ENCODE results near the gene RASSF7. TPM values are rescaled to one million over a fixed set of nuclear protein-coding genes. Genes with fewer than 3 reads are reported as not detected.

The RASSF7 gene
- total RNA-seq, 6 experiments from 2014 or later: 10.1 to 18.8 (median 12.7) TPM

GRCh38 chr11:574632-575312 is 14.0 kb downstream of the RASSF7 start:
- Mint-ChIP-seq H3K36me3 (ENCODE audit: low read depth) (peaks cover 6% of the 10 kb centered on the region; the same call in 1 of the 2 replicates), H3K27ac (peak overlapping the region; percentile 16; the same call in 1 of the 2 replicates), H3K4me1 (ENCODE audit: low read depth) (peaks cover 32% of the 10 kb centered on the region), H3K9me3 (no peaks in the 10 kb centered on the region), H3K4me3 (peak overlapping the region; percentile 84), H3K27me3 (ENCODE audit: insufficient read depth) (peaks cover 3% of the 10 kb centered on the region; the same call in 1 of the 2 replicates)
- DNase-seq: no peak
- no peak for TF ChIP-seq CTCF (IDR thresholded peaks at IDR 0.05)

- H3K4me3 Mint-ChIP-seq: peak overlapping the region; percentile 84
- H3K27ac Mint-ChIP-seq: no peak overlapping the region; the same call in 1 of the 2 replicates
- peaks cover 6% of the 10 kb centered on the region; the same call in 1 of the 2 replicates for H3K36me3 Mint-ChIP-seq (ENCODE audit: low read depth)
- no peaks in the 10 kb centered on the region for H3K9me3 Mint-ChIP-seq
- peaks cover 37% of the 10 kb centered on the region for H3K4me1 Mint-ChIP-seq (ENCODE audit: low read depth)
- peaks cover 3% of the 10 kb centered on the region; the same call in 1 of the 2 replicates for H3K27me3 Mint-ChIP-seq (ENCODE audit: insufficient read depth)
- TF ChIP-seq CTCF (IDR thresholded peaks at IDR 0.05): no peak
- DNase-seq: no peak
Measured at GRCh38 chr11:575313-575995, 14.7 kb downstream of the RASSF7 start.

- TF ChIP-seq CTCF (IDR thresholded peaks at IDR 0.05): no peak
- peak within 1 kb of the TSS; percentile 98 for H3K27ac Mint-ChIP-seq
- no peaks in the 10 kb centered on the region for H3K9me3 Mint-ChIP-seq
- H3K4me1 Mint-ChIP-seq (ENCODE audit: low read depth): peaks cover 40% of the 10 kb centered on the region
- peak; percentile 89 for DNase-seq
- H3K36me3 Mint-ChIP-seq (ENCODE audit: low read depth): peaks cover 6% of the 10 kb centered on the region; the same call in 1 of the 2 replicates
- peak within 1 kb of the TSS; percentile 95 for H3K4me3 Mint-ChIP-seq
- peaks cover 3% of the 10 kb centered on the region; the same call in 1 of the 2 replicates for H3K27me3 Mint-ChIP-seq (ENCODE audit: insufficient read depth)
Measured at GRCh38 chr11:575996-576768, 15.4 kb downstream of the RASSF7 start, which contains the start of gene PHRF1. Gene PHRF1 (plus strand): TSS chr11:576470. CDS start chr11:581513, 5,043 bp downstream.

- Mint-ChIP-seq H3K36me3 (ENCODE audit: low read depth) (peaks cover 9% of the 10 kb centered on the region; the same call in 1 of the 2 replicates), H3K4me3 (peak overlapping the region; percentile 95), H3K9me3 (no peaks in the 10 kb centered on the region), H3K27me3 (ENCODE audit: insufficient read depth) (peaks cover 3% of the 10 kb centered on the region; the same call in 1 of the 2 replicates), H3K27ac (peak overlapping the region; percentile 85), H3K4me1 (ENCODE audit: low read depth) (peaks cover 42% of the 10 kb centered on the region)
- no peak for TF ChIP-seq CTCF (IDR thresholded peaks at IDR 0.05)
- no peak for DNase-seq
Measured at GRCh38 chr11:576811-577610, 16.2 kb downstream of the RASSF7 start.

GRCh38 chr11:577611-577894 is 16.8 kb downstream of the RASSF7 start:
- no peak for DNase-seq
- Mint-ChIP-seq H3K27ac (peak overlapping the region; percentile 85), H3K4me1 (ENCODE audit: low read depth) (peaks cover 42% of the 10 kb centered on the region), H3K9me3 (no peaks in the 10 kb centered on the region), H3K36me3 (ENCODE audit: low read depth) (peaks cover 9% of the 10 kb centered on the region; the same call in 1 of the 2 replicates), H3K4me3 (peak overlapping the region; percentile 95), H3K27me3 (ENCODE audit: insufficient read depth) (peaks cover 3% of the 10 kb centered on the region; the same call in 1 of the 2 replicates)
- TF ChIP-seq CTCF (IDR thresholded peaks at IDR 0.05): no peak

Measured in HFFc6 (cell line).